ENCODE results near the gene BRSK2. TPM values are rescaled to one million over a fixed set of nuclear protein-coding genes. Genes with fewer than 3 reads are reported as not detected.
A peak's percentile ranks its signal among the peaks of the same experiment; 100 is the strongest.

The BRSK2 gene
- total and polyA plus RNA-seq, 2 donors from 2014 or later: 0.43 to 1.2 TPM

- Histone ChIP-seq H3K4me3 (ENCODE audit: low read length in 3 of 3) (no peak overlapping the region), H3K4me1 (ENCODE audit: control insufficient read depth in 2 of 3, insufficient read depth in 2 of 3, low read depth in 1 of 3, low read length in 3 of 3) (no peaks in the 10 kb centered on the region), H3K9me3 (ENCODE audit: control insufficient read depth in 2 of 3, insufficient read depth in 1 of 3, low read length in 3 of 3) (no peaks in the 10 kb centered on the region), H3K9ac (ENCODE audit: low read length in 3 of 3) (no peak overlapping the region), H3K36me3 (ENCODE audit: control insufficient read depth in 2 of 3, insufficient read depth in 3 of 3, low read length in 3 of 3) (no peaks in the 10 kb centered on the region), H3K27me3 (ENCODE audit: control insufficient read depth, insufficient read depth, low read length) (no peaks in the 10 kb centered on the region), H3K27ac (ENCODE audit: low read depth in 2 of 2, low read length in 2 of 2) (no peak overlapping the region)
- intact Hi-C loops (cut with DNase I): no loop called here
- peak in 1 of 5 donors; percentile 52 for DNase-seq
- no peak for FAIRE-seq
- TF ChIP-seq, protein P1, sequence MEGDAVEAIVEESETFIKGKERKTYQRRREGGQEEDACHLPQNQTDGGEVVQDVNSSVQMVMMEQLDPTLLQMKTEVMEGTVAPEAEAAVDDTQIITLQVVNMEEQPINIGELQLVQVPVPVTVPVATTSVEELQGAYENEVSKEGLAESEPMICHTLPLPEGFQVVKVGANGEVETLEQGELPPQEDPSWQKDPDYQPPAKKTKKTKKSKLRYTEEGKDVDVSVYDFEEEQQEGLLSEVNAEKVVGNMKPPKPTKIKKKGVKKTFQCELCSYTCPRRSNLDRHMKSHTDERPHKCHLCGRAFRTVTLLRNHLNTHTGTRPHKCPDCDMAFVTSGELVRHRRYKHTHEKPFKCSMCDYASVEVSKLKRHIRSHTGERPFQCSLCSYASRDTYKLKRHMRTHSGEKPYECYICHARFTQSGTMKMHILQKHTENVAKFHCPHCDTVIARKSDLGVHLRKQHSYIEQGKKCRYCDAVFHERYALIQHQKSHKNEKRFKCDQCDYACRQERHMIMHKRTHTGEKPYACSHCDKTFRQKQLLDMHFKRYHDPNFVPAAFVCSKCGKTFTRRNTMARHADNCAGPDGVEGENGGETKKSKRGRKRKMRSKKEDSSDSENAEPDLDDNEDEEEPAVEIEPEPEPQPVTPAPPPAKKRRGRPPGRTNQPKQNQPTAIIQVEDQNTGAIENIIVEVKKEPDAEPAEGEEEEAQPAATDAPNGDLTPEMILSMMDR (IDR thresholded peaks at IDR 0.05; ENCODE audit: borderline replicate concordance, extremely low read depth, insufficient read depth): no peak
These were observed 60.7 kb downstream of the BRSK2 start for GRCh38 chr11:1450344-1450875.

- Histone ChIP-seq H3K36me3 (ENCODE audit: control insufficient read depth in 2 of 3, insufficient read depth in 3 of 3, low read length in 3 of 3) (no peaks in the 10 kb centered on the region), H3K4me3 (ENCODE audit: low read length in 3 of 3) (no peak overlapping the region), H3K27ac (ENCODE audit: low read depth in 2 of 2, low read length in 2 of 2) (no peak overlapping the region), H3K9ac (ENCODE audit: low read length in 3 of 3) (no peak overlapping the region), H3K4me1 (ENCODE audit: control insufficient read depth in 2 of 3, insufficient read depth in 2 of 3, low read depth in 1 of 3, low read length in 3 of 3) (no peaks in the 10 kb centered on the region), H3K27me3 (ENCODE audit: control insufficient read depth, insufficient read depth, low read length) (no peaks in the 10 kb centered on the region), H3K9me3 (ENCODE audit: control insufficient read depth in 2 of 3, insufficient read depth in 1 of 3, low read length in 3 of 3) (no peaks in the 10 kb centered on the region)
- FAIRE-seq: no peak
- intact Hi-C loops (cut with DNase I): no loop called here
- TF ChIP-seq, protein P1 (IDR thresholded peaks at IDR 0.05; ENCODE audit: borderline replicate concordance, extremely low read depth, insufficient read depth): no peak
- DNase-seq: peak in 4 of 5 donors; percentile 53 to 67 (median 57)
These were observed 61.4 kb downstream of the BRSK2 start for GRCh38 chr11:1450949-1451710.

- no peaks in the 10 kb centered on the region for H3K27me3 ChIP-seq (ENCODE audit: control insufficient read depth, insufficient read depth, low read length)
- no peaks in the 10 kb centered on the region for H3K36me3 ChIP-seq (ENCODE audit: control insufficient read depth in 2 of 3, insufficient read depth in 3 of 3, low read length in 3 of 3)
- H3K27ac ChIP-seq (ENCODE audit: low read depth in 2 of 2, low read length in 2 of 2): no peak overlapping the region
- H3K4me1 ChIP-seq (ENCODE audit: control insufficient read depth in 2 of 3, insufficient read depth in 2 of 3, low read depth in 1 of 3, low read length in 3 of 3): no peaks in the 10 kb centered on the region
- no peak for FAIRE-seq
- DNase-seq: no peak
- TF ChIP-seq, protein P1 (IDR thresholded peaks at IDR 0.05; ENCODE audit: borderline replicate concordance, extremely low read depth, insufficient read depth): no peak
- H3K4me3 ChIP-seq (ENCODE audit: low read length in 3 of 3): no peak overlapping the region
- no peak overlapping the region for H3K9ac ChIP-seq (ENCODE audit: low read length in 3 of 3)
- intact Hi-C loops (cut with DNase I): no loop called here
- H3K9me3 ChIP-seq (ENCODE audit: control insufficient read depth in 2 of 3, insufficient read depth in 1 of 3, low read length in 3 of 3): no peaks in the 10 kb centered on the region
These were observed 62.2 kb downstream of the BRSK2 start for GRCh38 chr11:1451781-1452470.
